NCI-H82 treated with DMSO at 0.1 percent for 48 hours (cell line): ENCODE data around the gene NDC80.

Source experiments
- DNase-seq: peaks from one replicate; lab custom pipeline; 2025; ENCODE audit not compliant: unreplicated experiment; lab: John Stamatoyannopoulos, UW

NDC80 gene

DNA sequence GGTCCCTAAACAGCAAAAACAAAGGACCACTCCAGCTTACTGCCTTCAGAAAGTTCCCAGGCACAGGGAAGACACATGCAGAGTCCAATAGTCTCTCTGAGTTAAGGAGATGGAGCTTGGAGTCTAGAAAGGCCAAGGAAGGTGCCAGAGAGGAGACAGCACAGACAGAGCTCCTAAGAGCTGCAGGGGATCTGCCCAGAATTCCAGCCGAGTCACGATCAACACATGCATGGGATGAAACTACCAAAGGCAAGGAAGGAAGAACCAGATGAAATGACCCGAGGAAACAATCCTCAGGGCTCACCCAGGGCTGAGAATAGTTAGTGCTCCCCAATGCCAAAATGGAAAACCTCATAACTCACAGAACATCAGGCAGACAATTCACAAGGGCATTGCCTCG, 15.5 kb upstream of the NDC80 start:
- DNase-seq = no peak

DNA sequence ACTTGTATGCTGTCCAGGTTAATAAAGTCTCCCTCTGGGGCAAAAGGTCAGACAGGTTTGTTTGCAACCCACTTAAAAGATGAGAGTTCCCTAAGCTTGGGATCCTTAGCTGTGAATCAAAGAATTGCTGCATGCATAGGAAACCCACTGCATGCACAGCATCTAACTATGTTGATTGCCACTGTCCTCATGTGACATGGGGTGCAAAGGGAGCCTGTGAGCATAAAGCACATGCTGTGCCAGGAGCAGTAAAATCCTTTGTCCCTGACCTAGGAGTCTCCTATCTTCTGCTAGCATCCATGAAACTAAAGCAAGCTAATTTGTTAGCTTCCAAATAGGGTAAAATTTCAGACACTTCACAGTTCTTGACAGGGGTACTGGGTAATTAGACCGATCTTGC, 13.8 kb upstream of the NDC80 start:
- no peak for DNase-seq

DNA sequence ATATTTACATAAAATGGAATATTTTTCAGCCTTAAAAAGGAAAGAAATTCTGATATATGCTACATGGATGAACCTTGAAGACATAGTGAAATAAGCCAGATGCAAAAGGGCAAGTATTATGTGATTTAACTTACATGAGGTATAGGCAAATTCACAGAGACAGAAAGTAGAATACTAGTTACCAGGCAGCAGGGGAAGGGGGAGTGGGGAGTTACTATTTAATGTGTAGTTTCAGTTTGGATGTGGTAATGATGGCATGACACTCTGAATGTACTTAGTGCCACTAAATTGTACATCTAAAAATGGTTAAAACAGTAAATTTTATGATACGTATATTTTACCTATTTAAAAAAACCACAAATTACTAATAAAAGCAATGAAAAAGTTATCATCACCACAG, 12.1 kb upstream of the NDC80 start:
- DNase-seq = no peak

DNA sequence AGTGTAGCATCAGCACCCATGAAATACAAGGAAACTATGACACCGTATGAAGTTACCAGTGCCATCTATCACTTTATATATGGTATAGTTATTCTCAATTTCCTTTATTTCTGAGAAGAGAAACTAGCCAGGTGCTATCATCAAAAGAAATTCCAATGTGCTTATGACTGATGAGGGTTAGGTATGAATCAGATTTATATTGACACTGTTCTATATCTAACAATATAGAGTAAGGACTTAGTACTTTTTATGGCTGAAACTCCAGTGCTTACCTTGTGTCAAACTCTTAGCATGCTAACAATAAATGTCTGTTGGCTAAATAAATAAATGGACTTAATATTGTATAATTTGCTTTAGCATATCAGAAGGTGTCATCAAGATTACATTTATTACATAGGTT, 7.0 kb upstream of the NDC80 start:
- no peak for DNase-seq

DNA sequence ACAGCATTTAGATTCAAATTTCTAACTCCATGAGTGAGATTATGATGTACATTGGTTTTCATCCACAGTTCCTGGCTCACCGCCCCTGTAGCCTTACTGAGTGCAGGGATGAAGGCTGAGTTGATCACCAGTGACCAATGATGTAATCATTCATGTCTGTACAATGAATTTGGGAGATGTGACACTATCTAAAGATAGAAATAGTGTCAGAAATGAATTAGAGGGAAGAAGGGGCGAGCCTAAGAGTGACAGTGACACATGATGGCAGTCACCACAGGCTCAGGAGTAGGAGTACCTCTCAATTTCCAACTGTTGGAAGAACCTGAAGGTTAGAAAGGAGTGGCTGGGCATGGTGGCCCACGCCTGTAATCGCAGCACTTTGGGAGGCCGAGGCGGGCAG, 3.2 kb upstream of the NDC80 start:
- no peak for DNase-seq

DNA sequence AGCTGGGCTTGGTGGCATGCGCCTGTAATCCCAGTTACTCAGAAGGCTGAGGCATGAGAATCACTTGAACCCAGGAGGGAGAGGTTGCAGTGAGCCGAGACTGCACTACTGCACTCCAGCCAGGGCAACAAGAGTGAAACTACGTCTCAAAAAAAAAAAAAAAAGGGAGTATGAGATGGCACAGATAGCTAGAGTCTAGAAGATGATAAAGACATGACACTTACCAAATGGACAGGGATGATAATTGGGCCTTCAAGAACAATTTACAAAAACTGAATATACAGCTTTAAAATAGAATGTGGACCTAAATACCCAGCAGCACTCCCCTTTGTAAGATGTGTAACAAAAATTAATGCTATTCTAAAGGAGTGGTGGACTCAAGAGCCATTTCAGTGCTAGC, 2.8 kb upstream of the NDC80 start:
- DNase-seq = no peak

DNA sequence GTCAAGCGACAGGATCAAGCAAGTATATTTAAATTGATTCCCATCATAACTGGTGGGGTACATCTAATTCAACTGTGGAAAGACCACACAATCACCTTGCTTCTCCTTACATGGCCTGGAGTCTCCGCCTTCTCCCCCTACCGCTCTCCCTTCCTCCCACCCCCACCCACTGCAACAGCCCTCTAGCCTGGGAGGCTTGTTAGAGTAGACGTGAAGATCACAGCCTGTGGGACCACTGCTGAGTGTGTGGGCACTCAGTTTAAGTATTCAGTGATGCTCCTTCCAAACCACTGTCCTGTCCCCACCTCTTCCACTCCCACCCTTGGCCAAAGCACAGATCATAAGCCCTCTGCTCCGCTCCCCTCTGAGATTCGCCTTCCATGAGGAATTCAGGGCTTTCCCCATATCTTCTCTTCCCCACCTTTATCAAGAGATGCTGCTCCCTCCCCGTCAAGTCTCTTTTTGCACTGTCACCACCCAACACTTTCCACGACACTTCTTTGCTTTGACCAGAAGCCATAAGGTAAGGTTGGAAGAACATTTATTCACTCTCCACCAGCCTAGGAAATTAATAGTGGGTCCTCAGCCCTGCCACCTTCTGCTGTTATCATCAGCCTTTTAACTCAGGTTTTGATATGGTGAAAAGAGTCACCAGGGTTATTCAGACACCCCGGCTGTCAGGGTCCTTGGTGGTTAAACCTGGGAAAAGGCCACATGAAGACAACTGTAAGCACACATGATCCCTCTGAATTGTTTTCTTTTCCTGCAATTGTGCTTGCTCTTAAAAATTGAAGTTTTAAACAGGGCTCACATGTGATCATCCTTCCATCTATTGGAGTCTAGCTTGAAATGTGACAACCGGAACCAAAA, 1.8 kb upstream of the NDC80 start:
- DNase-seq = no peak

DNA sequence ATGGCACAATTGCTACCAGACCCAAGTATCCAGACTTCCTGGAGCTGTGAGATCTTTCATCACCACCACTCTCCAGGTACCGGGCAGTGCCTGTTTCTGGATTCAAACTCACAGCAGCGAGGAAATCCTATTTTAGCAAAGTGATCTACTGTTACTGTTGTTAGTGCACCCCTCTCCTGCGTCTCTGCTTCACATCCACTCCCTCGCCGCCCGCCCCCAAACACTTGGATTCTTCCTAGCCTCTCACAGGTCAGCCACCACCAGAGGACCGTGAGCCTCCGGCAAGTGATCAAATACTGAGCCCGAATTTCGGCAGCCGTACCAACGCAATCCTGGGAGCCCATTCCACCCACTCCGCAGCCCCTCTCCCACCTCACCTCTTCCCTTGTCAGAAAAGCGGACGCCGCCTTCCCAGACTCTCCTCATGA, 571 bp upstream of the NDC80 start:
- DNase-seq = peak; percentile 66

DNA sequence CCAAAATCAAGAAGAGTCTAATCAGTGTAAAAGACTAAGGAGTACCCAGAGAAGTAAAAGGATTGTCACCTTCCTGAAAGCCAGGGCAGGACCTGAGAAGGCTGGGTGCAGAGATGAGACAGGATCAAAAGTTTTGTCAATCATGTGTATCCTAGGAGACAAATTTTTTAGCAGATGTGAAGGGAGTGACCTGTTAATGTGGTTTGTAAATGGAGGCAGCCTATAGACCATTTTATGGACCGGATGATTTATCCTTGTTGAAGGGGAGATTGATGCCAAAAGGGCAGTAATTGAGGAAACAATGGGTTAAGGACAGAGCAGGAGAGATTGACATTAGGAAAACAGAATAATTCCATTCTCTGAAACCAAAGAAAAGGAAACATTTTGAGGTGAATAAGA, 813 bp downstream of the NDC80 start:
- DNase-seq = no peak

DNA sequence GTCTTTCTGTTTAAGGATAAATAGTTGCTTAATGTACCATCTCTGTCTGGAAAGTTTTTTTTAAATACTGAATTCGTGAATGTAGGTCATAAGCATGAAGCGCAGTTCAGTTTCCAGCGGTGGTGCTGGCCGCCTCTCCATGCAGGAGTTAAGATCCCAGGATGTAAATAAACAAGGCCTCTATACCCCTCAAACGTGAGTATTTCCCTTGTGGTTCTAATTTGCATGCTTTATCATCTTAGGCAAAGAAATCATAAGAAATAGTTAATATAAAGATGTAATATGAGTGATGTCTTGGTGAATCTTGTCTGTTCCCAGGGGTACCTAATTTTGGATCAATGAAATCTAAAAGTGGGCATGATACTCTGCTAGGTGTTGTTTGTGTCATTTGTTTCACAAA, 1.5 kb downstream of the NDC80 start:
- DNase-seq = no peak

DNA sequence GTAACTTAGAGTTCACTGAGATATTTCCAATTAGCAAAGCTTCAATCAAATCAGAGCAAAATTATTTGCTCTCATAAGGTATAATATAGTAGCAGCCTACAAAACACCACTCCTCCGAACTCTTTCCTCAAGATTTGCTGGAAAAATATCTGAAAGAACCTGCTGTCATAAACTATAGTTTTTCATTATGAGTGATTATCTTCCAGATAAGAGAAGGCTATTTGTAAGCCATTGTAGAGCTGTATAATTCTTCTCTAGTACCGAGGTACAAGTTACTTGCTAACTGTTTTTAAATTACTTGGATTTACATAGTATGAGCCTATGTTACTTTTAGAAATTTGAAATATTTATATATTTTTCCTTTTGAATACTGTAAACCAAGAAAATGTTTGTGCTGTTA, 2.1 kb downstream of the NDC80 start:
- DNase-seq = no peak

DNA sequence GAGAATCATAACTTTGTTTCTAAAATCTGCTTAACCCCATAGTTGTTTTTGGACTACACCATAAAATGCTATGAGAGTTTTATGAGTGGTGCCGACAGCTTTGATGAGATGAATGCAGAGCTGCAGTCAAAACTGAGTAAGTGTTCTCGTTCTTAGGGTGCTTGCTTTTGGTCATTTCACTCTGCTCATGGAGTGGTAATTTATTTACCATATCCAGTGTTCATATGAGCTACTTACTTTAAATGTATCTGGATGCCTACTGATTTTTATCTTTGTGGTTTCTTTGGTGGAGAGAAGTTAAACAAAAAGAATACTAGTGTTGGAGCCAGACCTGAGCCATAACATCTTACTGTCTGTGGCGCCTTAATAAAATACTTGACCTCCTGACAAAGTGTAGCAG, 16.4 kb downstream of the NDC80 start:
- DNase-seq = no peak

DNA sequence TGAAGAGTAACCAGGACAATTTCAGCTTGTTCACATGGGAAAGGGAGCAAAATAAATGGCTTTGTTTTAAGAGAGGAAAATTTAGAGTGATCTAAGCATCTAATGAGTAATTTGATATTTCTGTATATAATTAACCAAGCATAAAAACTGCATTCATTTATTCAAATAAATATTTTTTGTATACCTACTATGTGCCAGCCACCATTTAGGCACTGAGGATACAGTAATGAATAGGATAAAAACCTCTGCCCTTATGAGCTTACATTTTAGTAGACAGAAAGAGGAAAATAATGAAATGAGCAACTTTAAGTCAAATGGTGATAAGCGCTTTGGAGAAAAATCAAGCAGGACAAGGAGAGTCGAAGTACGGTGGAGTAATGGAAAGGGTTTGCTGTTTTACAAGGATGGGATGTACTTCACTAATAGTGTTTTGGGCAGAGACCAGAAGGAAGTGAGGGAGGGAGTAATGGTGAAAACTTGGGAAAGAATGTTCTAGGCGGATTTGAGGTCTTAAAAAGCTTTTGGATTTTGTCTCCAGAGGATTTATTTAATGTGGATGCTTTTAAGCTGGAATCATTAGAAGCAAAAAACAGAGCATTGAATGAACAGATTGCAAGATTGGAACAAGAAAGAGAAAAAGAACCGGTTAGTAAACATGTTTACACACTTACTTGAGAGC, 17.4 kb downstream of the NDC80 start:
- no peak for DNase-seq

DNA sequence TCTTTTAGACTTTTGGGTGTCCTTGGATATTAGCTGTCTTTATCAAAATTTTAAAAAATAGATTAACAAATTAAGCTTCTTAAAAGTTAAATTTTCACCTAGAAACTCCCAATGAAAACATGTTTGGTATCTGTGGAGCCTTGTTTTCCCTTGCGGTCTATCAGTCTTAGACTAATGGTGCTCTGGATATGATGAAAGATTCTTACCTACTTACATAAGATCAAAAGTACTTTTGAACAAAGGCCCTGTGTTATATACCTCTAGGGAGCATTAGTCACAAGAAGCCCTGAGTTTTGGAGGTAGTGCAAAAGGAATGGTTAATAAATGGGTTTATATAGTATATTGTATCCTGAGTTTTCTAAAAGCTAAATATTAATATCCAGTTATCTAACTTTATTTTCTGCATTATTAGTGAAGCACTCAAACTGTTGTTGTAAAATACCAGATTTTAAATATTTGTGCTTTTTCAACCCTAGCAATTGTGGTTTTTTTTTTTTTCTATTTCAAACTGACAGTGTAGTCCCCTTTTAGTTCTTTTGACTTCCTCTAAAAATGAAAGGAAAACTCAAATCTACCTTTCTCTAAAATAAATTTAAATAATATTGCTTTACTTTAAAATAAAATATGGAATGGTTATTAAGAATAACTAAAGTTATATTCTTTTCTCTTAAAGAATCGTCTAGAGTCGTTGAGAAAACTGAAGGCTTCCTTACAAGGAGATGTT, 18.1 kb downstream of the NDC80 start:
- no peak for DNase-seq

DNA sequence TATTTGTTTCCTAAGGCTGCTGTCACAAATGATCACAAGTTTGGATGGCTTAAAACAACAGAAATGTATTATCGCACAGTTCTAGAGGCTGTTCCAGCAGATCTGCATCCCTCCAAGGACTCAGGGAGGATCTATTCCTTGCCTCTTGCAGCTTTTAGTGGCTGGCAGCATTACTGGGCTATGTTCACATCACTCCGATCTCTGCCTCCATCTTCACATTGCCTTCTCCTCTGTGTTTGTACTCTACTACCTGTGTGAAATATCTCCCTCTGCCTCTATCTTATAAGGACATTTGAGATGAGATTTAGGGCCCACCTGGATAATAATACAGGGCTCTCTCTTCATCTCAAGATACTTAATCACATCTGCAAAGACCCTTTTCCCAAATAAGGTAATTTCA, 18.9 kb downstream of the NDC80 start:
- DNase-seq = no peak

DNA sequence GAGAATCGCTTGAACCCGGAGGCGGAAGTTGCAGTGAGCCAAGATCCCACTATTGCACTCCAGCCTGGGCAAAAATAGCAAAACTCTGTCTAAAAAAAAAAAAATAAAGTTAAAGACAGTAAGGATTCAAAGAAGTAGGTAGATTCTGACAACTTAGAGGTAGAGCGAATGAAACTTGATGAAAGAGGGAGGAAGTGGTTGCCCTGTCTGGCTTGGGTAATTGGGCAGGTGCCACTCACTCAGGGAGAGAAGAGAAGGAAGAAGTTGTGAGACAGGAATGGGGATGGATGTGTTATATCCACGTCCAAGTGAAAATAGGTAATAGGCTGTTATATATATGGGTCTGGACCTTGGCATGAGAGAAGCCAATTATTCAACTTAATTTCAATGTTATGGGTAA, 26.3 kb downstream of the NDC80 start:
- DNase-seq = no peak

DNA sequence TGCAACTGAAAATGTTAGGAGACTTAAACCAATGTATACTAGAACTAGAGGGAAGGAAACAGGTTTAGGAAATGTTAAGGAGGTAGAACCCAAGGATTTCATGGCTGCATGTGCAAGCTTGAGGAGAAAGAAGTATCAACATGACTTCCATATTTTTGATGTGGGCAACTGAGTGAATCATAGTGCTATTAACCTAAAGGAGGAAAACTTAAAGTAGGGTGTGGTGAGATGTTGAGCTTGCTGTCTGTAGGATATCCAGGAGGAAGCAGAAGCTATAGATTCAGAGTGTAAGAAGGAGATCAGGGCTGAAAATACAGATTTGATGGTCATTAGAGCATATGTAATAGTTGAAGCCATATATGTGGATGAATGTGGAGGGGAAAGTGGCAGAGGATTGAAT, 31.5 kb downstream of the NDC80 start:
- no peak for DNase-seq

DNA sequence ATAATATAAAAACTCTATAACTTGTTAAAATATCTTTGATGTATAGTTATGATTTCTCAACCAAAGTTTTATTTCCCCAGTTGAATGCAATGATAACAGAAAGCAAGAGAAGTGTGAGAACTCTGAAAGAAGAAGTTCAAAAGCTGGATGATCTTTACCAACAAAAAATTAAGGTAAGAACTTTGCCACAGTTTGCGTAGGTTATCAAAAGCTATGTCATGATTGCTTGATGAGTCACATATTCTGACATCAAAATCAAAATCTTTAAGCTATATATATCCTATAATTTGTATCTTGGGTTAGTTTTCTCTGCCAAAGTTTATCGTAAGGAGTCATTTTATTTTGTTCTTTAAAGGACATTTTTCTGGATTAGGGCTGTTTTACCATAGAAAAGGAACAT, 35.0 kb downstream of the NDC80 start:
- DNase-seq = no peak

DNA sequence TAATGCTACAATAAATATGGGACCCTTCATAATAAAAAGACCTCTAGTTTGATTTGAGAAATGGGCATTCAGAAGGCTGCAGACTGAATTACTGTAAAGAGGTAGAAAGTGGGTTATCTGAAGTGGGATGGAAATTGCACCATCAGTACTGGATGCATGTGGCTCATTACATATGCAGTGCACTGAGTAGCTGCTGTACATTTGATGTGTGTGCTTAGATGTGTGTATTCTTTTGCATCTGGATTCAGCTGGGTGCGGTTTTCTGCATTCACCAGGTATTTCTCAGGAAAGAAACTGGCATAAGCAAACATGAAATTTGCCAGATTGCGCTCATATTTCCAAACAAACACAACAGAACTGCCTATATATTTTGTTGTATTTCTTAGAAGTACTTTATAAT, 38.2 kb downstream of the NDC80 start:
- no peak for DNase-seq

DNA sequence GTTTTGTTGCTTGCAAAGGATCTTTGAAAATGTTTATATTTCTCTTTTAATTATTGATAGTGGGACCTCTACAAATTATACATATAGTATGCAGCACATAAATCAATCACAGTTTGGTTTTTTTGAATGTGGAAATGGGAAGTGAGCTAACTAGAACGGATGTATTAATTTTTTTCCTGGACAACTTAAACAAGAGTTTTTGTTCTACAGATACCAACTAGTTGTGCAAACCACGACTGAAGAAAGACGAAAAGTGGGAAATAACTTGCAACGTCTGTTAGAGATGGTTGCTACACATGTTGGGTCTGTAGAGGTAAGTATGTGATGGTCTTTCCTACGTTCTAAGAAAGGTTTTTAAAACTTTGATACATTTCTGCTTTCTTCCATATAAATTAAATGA, 39.2 kb downstream of the NDC80 start:
- no peak for DNase-seq

DNA sequence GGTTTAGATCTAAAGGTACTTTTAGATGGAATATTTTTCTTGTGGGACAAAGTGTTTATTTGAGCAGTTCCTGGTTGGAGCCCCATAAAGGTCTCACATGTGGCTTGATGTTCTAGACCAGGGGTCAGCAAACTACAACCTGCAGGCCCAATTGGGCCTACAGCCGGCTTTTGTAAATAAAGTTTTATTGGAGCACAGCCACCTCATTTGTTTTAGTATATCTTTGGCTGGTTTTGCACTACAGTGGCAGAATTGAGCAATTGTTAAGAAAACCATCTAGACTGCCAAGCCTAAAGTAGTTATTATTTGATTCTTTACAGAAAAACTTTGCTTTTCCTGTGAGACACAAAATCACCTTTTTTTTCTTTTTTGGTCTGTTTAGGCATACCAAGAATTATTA, 41.6 kb downstream of the NDC80 start:
- no peak for DNase-seq

DNA sequence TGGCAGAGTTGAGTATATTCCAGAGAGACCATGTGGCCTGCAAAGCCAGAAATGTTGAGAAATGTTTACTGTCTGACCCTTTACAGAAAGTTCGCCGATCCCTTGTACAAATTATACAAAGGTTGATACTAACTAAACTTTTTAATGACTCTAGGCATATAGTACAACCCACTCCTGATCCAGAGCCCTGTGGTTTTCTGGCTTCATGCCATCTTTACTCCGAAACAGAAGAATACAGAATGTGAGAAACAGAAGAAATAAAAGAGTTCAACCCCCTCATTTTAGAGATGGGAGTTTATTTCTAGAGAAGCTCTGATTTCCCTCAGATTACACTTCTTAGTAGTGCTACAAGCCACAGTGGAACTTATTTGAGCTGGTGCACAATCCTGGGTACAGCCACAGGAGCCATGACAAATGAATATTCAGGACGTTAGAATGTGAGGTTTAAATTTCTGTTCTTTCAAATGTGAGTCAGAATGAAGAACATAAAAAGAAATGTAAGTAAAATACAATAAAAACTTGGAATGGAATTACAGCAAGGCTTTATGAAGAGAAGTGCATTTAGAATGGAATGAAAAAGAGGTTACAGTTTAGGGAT, 46.1 kb downstream of the NDC80 start:
- no peak for DNase-seq
